Effector memory CD4-positive, alpha-beta T cell (primary cell): ENCODE results near the gene SS18.

Source experiments
- DNase-seq, 3 donors: peaks; one replicate each; pipeline ENCODE4 v3.0.0-alpha.2; 2020
- H3K27ac ChIP-seq: 2 replicates; pipeline ENCODE4 v1.7.0; 2013; ENCODE audit warnings: mild to moderate bottlenecking, low read length, moderate library complexity; ENCODE audit not compliant: insufficient read depth, poor library complexity, severe bottlenecking
- H3K27me3 ChIP-seq: replicated peaks from 2 replicates; pipeline ENCODE4 v1.7.0; 2013; ENCODE audit warnings: mild to moderate bottlenecking, low read length; ENCODE audit not compliant: insufficient read depth, control insufficient read depth, poor library complexity, severe bottlenecking
- H3K36me3 ChIP-seq: 2 replicates; pipeline ENCODE4 v1.7.0; 2013; ENCODE audit warnings: mild to moderate bottlenecking, low read length, moderate library complexity; ENCODE audit not compliant: control insufficient read depth, insufficient read depth
- H3K4me1 ChIP-seq: 2 replicates; pipeline ENCODE4 v1.7.0; 2013; ENCODE audit warnings: low read length, mild to moderate bottlenecking; ENCODE audit not compliant: control insufficient read depth, insufficient read depth, poor library complexity, severe bottlenecking
- H3K4me3 ChIP-seq: 2 replicates; pipeline ENCODE4 v1.7.0; 2013; ENCODE audit warnings: low read length, low read depth, mild to moderate bottlenecking; ENCODE audit not compliant: insufficient read depth, poor library complexity, severe bottlenecking
- H3K9me3 ChIP-seq: 2 replicates; pipeline ENCODE4 v1.7.0; 2013; ENCODE audit warnings: mild to moderate bottlenecking, low read length, moderate library complexity; ENCODE audit not compliant: control insufficient read depth

Gene SS18

DNA sequence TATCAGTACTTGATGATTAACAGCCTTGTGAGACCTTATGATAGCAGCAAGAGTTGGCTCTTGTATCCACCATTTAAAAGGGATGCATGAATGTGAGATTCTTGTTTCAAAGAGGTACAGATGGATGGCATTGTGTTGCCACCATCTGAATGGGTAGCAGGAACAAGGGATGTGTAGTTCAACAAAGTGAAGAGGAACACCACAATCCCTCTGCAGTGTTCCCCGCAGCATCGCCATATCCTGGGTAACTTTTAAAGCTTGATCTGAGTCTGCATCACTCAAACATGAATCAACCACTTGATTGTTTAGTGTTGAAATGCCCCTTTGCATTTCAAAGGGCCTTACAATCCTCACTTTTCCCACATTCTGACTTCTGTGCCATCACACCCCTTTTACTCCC, 106.7 kb downstream of the SS18 start:
- H3K9me3 ChIP-seq = no peaks in the 10 kb centered on the region
- H3K4me1 ChIP-seq = no peaks in the 10 kb centered on the region
- H3K27me3 ChIP-seq = no peaks in the 10 kb centered on the region
- H3K36me3 ChIP-seq = no peaks in the 10 kb centered on the region
- no peak overlapping the region for H3K4me3 ChIP-seq
- H3K27ac ChIP-seq = no peak overlapping the region
- DNase-seq = no peak

DNA sequence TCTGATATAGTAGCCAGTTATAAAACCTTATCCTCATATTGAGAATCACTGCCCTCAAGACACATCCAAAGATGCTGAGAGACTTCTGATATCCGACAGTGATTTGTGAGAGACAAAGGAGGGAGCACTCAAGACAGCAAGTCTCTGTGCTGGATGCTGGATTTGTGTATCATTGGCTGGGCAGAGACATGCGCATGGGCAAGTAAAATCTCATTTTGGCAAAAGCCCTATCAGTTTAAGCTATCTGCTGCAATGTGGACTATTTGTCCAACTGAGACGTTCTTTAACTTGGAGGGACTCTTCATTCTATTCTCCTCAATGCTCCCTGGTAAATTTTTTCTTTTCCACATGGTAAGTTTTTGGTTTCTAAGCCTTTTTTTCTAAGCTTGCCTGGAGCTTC, 107.5 kb downstream of the SS18 start:
- Histone ChIP-seq H3K36me3 (no peaks in the 10 kb centered on the region), H3K4me3 (no peak overlapping the region)
- no peak for DNase-seq

DNA sequence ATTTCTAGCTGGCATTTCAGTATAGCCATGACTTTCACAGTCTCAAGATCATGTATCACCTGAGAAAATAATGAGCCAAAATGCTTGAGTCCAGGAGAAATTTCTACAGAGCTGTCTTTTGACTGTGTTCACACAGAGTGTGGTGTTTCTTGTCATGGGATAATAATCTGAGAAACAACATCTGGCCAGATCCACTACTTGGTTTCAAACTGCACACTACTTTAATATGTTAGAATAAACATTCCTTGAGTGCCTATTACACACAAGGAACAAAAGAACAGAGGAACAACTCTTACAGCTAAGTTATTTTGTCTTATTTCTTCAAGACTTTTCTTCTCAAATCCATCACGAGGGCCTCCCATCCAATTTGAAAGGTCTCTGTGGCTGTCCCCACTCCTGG, 108.3 kb downstream of the SS18 start:
- Histone ChIP-seq H3K4me3 (no peak overlapping the region), H3K4me1 (no peaks in the 10 kb centered on the region), H3K27ac (no peak overlapping the region), H3K27me3 (no peaks in the 10 kb centered on the region), H3K9me3 (no peaks in the 10 kb centered on the region), H3K36me3 (no peaks in the 10 kb centered on the region)
- DNase-seq = no peak

More for the DNA sequence above, 107.5 kb downstream of the SS18 start:
- no peaks in the 10 kb centered on the region for H3K9me3 ChIP-seq
- no peaks in the 10 kb centered on the region for H3K4me1 ChIP-seq
- H3K27me3 ChIP-seq = no peaks in the 10 kb centered on the region
- no peak overlapping the region for H3K27ac ChIP-seq

DNA sequence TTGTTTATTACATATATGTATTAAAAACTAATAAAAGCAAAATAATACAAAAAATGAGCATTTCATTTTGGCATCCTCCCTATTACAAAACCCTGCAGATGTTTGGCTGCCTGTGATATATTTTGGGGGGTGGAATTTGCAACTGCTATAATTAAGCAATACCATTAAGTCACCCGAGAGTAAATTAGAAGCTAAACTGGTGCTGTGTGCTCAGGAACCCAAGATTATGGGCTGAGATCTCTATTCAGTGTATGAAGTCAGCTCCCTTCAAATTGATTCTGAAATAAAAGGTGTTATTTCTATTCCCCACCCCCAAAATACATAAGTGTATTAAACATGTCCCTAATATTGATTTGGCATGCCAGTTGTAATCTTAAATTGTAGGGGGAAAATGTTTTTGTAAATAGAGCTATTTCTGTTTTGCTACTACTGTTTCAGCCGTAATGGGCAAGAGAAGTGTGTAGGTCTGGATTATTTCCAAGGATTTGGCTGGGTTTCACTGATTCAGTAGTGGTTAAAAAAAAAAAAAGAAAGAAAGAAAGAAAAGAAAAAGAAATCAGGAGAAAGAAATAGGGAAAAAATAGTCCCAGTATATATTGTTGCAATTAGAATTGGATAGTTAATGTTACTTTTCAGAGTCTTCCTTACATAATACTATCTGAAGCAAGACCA, 110.9 kb downstream of the SS18 start:
- Histone ChIP-seq H3K4me3 (no peak overlapping the region), H3K4me1 (no peaks in the 10 kb centered on the region), H3K9me3 (no peaks in the 10 kb centered on the region), H3K36me3 (no peaks in the 10 kb centered on the region), H3K27me3 (no peaks in the 10 kb centered on the region), H3K27ac (no peak overlapping the region)
- DNase-seq = no peak

DNA sequence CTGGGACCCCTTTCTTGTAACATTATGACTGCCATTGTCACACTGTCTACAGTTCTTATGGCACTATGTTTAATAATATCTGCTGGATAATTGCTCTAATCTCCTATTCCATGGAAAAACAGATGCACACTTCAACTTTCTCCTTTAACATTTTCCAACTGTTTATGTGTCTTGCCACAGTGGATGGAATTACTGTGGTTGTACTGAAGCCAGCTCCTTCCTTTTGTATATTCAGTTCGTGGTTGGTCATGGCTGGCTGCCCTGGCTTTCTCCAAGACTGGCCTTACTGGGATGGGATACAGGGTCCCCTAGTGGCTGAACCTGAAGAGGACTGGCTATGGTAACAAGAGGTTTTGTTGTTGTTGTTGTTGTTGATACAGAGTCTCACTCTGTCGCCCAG, 113.9 kb downstream of the SS18 start:
- no peak for DNase-seq
- Histone ChIP-seq H3K4me1 (no peaks in the 10 kb centered on the region), H3K9me3 (no peaks in the 10 kb centered on the region), H3K27me3 (no peaks in the 10 kb centered on the region), H3K27ac (no peak overlapping the region), H3K36me3 (no peaks in the 10 kb centered on the region), H3K4me3 (no peak overlapping the region)

DNA sequence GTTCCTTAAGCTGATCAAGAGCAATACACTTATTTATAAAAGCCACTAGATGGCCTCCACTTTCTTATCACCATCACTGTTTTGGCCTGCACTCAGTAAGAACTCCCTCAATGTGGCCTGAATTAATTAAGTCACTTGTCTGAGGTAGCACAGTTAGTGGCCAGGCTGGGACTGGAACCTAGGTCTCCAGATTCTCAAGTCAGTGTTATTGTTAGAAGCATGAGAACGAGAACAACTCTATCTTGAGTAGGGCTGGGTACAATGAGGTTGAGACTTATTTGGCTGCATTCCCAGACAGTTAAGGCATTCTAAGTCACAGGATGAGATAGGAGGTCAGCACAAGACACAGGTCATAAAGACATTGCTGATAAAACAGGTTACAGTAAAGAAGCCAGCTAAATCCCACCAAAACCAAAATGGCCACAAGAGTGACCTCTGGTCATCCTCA, 115.8 kb downstream of the SS18 start:
- no peak overlapping the region for H3K4me3 ChIP-seq
- no peaks in the 10 kb centered on the region for H3K9me3 ChIP-seq

More for the DNA sequence above, 115.8 kb downstream of the SS18 start:
- Histone ChIP-seq H3K4me1 (no peaks in the 10 kb centered on the region), H3K36me3 (no peaks in the 10 kb centered on the region), H3K27me3 (peaks cover 3% of the 10 kb centered on the region), H3K27ac (no peak overlapping the region)
- DNase-seq = no peak
